OCI-LY1 (cell line): ENCODE measurements around the gene SEC22C.

Source experiments
- EZH2 ChIP-seq: fragments of 200-600 bp; sonication (generic), shearing (Covaris generic); IDR thresholded peaks from 2 replicates; pipeline ENCODE4 v1.8.0; 2017; ENCODE audit warnings: borderline replicate concordance, mixed run types, mild to moderate bottlenecking, antibody characterized with exemption, low read length, moderate library complexity, mixed read lengths
- TF ChIP-seq, protein P1 (sequence below): fragments of 200-600 bp; sonication (generic), shearing (Covaris generic); IDR thresholded peaks from 2 replicates; pipeline ENCODE4 v1.5.1; 2017; ENCODE audit warnings: mild to moderate bottlenecking, antibody characterized with exemption, low read length, moderate library complexity, mixed read lengths

DNA sequence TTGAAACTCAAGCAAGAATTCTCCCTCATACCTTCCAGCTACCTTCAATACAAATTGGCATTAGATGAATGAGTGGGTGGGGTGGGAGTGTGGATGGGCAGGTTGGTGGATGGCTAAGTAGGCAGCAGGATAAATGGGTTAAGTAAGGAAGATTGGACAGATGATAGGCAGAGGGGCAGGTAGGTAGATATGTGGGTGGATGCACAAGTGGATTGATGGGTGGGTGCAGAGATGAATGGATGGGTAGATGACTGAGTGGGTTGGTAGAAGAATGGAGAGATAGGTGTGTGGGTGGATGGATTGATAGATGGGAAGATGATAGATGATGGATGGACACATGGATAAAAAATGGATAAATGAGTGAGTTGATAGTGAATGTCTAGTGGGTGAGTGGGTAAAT, 51.7 kb downstream of the SEC22C start:
- TF ChIP-seq, protein P1, sequence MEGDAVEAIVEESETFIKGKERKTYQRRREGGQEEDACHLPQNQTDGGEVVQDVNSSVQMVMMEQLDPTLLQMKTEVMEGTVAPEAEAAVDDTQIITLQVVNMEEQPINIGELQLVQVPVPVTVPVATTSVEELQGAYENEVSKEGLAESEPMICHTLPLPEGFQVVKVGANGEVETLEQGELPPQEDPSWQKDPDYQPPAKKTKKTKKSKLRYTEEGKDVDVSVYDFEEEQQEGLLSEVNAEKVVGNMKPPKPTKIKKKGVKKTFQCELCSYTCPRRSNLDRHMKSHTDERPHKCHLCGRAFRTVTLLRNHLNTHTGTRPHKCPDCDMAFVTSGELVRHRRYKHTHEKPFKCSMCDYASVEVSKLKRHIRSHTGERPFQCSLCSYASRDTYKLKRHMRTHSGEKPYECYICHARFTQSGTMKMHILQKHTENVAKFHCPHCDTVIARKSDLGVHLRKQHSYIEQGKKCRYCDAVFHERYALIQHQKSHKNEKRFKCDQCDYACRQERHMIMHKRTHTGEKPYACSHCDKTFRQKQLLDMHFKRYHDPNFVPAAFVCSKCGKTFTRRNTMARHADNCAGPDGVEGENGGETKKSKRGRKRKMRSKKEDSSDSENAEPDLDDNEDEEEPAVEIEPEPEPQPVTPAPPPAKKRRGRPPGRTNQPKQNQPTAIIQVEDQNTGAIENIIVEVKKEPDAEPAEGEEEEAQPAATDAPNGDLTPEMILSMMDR, result no peak
- TF ChIP-seq EZH2, result no peak
